Measurements from ENCODE around the gene DIP2B. TPM values are rescaled to one million over a fixed set of nuclear protein-coding genes. Genes with fewer than 3 reads are reported as not detected.

The DIP2B gene
- polyA plus RNA-seq, 4 donors: 20.5 to 24.6 (median 23.4) TPM

DNA sequence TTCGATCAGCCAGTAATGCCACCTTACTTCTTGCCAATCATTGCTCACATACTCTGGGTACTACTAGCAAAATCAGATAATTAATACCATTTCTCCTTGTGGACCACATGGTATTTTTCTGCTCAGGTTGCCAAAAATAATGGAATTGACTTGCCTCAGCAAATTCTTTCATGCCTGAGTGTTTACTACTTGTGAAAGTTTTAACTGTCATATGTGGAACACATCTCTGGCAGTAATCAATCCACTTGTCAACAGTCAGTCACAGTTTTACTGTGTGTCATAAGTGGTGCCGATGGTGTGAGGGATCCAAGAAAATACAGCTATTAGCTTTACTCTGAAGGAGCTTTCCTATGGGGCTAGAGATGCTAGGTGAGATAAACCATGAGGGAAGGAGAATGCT is 203.8 kb downstream of the DIP2B start:
- no peak for DNase-seq (ENCODE audit: low read depth in 4 of 4, low spot score in 2 of 4)

DNA sequence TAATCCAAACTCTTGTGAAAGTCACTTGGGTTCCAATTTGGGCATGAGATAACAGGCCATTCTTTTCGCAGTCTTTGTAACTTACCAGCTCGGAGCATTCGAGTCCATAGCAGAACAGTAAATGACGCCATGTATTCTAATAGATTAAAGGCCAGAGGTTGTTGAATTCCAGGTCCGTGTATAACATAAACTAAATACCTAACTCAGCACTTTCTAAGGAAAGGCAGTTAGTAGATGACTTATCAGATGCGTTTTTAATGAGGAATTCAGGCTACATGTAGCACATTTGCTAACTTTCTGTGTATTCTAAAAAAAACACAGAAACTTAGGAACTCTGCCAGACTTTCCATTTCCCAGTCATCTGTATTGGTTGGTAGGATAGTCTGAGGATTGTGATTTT is 206.3 kb downstream of the DIP2B start:
- no peak for DNase-seq (ENCODE audit: low read depth in 4 of 4, low spot score in 2 of 4)

DNA sequence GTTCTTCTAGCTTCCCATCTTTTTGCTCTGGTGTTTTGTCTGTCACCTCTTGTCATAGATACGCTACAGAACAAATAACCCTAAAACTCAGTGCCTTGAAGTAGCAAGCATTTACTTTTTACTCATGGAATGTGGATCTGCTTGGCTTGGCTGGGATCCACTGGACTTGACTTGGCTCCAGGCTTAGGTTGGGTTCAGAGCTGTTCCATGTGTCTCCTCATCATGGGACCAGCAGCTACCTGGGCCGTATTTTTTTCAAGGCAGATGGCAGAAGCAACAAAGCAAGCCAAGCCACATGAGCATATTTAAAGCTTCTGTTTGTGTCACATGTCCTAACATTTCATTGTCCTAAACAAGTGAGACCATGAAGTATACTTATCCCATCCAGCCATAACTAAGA is 210.4 kb downstream of the DIP2B start:
- DNase-seq (ENCODE audit: low read depth in 4 of 4, low spot score in 2 of 4): no peak

DNA sequence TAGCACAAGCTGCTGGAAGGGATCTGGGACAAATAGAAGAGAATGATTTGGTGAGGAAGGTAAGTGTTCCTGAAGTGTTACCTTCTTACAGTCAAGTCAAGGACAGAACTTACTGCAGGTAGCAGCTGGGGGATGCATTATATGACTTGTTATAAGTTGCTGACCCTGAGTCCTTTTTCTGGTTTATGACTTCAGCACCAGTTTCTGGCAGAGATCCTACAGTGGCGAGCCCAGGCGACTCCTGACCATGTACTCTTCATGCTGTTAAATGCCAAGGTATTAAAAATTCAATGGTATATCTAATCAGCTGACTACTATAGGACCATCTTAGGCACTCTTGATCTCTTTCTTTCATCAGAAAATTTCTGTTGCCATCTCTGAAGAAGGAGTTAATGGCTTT is 214.0 kb downstream of the DIP2B start:
- DNase-seq (ENCODE audit: low read depth in 4 of 4, low spot score in 2 of 4): no peak

DNA sequence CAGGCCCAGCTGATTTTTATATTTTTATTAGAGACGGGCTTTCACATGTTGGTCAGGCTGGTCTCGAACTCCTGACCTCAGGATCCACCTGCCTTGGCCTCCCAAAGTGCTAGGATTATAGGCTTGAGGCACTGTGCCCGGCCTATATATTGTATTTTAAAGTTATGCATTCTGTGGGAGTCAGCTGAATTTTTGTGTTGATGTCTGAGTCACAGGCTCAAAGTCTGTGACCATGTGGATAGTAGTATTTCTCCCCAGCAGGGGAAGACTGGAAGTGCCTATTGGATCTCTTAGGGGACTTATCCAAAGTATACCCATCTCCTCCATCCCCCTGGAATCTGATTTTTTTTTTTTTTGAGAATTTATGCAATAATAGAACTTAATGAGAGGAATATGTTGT is 215.3 kb downstream of the DIP2B start:
- DNase-seq (ENCODE audit: low read depth in 4 of 4, low spot score in 2 of 4): no peak

DNA sequence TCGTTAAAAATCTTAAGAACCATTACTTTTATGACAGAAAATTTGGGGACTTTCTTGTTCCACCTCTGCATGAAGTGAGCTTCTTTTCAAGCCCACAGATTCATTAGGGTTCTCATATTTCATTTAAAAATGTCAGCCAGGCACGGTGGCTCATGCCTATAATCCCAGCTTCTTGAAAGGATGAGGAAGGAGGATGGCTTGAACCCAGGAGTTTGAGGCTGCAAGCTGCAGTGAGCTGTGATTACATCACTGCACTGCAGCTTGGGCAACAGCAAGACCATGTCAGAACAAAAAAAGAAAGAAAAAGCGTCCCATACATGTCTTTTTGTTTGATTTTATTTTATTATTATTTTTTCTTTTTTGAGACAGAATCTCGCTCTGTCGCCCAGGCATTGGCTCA is 215.7 kb downstream of the DIP2B start:
- DNase-seq (ENCODE audit: low read depth in 4 of 4, low spot score in 2 of 4): no peak

DNA sequence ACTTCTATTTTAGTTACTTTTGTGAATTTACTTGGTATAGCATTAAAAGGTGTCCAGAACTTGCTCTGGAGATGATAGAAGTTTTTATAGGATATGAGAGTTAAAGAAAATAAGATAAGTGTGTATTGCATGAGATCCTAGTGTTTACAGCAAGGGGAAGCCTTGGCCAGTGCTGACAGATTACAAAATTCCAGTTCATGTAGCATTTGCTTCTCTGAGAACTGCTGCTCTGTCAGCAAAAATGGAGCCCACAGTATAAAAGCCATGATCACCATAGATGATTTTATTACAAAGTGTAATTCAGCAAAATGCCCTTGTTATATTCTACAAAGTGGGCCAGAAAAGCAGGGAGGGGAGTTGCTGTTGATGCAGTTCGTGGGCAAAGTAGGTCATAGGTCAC is 219.1 kb downstream of the DIP2B start:
- DNase-seq (ENCODE audit: low read depth in 4 of 4, low spot score in 2 of 4): no peak

DNA sequence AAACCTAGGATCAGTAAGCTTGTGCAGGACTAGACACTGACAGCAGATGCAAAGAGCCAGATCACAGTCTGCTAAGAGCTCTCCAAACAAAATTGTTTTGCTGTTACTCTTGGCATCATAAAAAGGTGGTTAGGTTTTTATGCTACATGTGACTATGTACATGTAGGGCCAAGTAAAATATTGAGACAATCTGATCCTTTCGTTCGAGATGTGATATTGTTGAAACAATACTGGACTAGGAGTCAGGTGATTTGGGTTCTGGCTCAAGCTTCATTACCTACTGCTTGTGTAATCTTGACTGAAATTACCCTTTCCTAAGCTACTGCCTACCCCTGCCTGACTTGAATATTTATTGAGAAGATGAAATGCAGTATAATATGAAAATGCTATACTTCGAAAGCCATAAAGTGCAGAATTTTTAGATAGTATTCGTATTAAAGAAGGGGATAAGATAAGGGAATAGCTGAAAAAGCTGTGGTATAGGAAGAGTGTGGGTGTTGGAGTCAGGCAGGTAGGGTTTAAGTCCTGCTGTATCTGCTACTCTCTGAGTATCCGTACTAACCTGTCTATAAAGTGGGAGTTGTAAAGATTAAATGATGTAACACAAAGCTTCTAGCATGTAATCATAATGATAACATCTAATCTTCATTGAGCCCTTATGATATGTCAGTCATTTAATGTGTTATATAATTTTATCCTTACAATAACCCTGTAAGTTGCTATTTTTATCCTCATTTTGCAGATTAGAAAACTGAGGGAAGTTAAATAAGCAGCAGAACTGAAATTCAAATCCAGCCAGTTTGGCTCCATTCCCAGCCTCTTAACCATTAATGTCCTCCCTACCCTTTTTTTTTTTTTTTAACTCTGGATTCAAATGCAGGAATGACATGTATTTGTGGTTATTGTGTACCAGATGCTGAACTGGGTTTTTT is 220.5 kb downstream of the DIP2B start:
- DNase-seq (ENCODE audit: low read depth in 4 of 4, low spot score in 2 of 4): no peak

DNA sequence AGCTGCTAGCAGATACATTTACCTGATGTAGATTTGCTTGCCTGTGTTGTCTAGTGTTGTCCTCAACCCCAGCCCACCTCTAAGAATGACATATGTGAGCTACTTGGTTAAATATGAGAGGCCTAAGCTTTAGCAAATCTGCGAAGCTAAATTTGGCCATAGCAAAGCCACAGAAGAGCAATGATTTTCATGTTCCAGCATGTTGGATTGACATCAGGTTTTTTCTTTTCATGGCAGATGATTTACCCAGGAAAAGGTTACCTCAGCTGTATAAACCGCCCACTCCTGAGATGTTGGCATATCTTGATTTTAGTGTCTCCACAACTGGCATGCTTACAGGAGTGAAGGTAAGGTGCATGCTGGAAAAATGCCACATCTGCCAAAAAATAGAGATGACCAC is 222.7 kb downstream of the DIP2B start:
- DNase-seq (ENCODE audit: low read depth in 4 of 4, low spot score in 2 of 4): no peak

DNA sequence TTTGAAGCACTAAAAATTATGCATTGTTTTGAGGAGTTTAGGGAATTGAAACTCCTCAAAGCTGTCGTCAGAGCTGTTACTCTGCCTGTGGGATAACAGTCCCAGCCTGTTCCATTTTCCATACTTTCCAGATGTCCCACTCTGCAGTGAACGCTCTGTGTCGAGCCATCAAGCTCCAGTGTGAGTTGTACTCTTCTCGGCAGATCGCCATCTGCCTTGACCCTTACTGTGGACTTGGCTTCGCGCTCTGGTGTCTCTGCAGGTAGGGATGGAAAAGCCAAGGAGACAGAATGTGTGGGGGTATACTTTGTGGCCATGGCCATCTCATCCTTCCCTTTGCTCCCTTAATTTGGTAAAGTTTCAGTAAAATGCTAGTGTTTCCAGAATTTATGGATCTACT is 223.6 kb downstream of the DIP2B start:
- no peak for DNase-seq (ENCODE audit: low read depth in 4 of 4, low spot score in 2 of 4)

DNA sequence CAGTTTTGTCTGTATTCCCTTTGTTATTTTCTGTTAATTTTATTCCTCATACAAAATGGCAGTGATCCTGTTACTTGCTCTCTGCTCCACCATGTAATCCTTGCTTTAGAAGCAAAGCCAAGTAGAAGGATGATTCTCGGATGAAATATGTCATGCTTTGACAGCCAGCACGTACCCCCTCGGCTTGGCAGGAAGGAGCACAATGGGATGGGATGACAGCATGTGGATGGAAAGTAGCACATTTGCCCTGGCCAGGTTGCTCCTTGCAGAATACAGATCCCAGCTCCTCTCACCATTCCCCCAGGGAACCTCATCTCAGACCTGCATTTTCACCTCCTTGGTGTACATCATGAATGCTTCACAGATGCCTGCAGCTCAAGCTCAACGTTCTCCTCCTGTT is 224.1 kb downstream of the DIP2B start:
- DNase-seq (ENCODE audit: low read depth in 4 of 4, low spot score in 2 of 4): no peak

DNA sequence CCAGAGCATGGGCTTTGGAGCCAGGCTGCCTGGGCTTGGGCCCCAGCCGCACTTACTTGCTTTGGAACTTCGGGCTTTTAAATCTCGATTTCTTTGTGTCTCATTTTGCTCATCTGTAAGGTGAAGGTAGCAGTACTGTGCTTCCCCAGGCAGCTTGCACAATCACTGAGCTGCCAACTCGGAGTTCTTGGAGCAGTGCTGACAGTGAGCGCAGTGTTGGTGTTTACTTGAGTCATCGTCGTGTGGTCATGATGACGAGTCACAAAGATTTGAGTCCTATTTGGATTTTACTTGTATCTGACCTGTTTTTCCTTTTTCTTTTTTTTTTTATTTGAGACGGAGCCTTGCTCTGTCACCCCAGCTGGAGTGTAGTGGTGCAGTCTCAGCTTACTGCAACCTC is 227.8 kb downstream of the DIP2B start:
- no peak for DNase-seq (ENCODE audit: low read depth in 4 of 4, low spot score in 2 of 4)

DNA sequence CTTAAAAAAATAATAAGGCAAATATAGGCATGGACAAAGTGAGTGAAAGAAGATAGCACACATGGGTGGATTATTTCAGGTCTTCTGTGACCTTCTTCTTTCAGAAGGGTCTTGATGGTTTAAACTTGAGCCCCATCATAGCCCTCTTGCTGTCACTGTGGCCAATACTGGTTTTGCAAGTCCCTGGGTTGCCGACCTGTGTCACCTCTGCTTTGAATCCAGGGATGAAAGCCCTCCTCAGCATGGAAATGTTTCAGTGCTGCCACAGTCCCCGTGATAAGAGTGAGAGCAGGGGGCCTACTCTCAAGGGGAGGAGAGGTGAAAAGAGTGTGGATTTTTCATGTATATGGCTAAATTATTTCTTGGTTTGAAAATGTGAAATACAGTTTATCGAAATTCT is 228.9 kb downstream of the DIP2B start:
- no peak for DNase-seq (ENCODE audit: low read depth in 4 of 4, low spot score in 2 of 4)

DNA sequence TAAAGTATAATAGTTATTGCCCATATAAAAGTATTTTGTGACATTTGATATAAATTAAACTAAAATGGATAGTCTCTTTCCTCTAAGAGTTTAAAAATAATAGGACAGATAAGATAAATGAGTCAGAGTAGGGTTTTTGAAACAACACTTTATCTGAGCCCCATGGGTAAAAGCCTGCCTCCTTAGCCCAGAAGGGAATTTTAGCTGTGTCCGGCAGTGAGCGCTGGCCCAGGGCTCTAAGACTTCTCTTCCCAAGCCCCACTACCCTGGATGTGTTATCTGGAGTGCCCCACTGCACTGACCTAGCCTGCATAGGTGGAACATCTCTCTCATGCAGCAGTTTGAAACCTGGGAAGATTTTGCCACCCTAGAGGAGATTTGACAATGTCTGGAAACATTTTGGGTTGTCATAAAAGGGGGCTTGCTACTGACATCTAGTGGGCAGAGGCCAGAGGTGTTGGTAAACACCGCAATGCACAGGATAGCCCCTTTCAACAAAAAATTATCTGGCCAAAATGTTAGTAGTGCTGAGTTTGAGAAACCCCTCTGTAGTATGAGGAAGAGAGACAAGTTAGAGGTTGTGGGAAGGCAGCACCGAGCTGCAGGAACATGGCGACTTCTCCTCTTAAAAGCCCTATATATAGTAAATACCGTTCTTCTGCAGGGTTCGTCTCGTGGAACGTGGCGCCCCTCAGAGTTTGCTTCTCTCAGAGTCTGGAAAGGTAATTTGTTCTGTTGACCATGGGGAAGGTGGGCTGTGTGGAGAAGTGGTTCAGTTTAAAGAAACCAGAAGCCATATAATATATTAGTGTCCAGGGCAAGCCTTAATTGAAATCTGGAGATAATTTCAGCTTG is 229.9 kb downstream of the DIP2B start:
- DNase-seq (ENCODE audit: low read depth in 4 of 4, low spot score in 2 of 4): peak in 3 of 4 donors; percentile 4 to 36 (median 6)

DNA sequence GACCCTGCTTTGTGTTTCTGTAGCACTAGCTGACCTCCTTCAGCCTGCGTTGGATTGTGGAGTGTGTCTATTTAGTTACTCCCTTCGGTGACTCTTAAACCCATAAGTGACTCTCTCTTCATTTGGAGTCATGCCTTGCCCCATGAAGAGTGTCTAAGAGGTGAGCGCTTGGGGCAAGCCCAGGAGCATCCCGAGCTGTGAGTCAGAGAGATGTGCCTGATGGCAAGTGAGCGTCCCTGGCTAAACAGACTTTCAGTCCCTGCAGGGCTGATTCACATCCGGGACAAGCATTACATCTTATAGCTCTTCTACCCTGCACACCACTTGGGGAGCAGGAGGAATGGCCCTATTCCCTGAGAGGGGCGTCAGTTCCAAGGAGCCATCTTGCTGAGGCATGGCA is 234.8 kb downstream of the DIP2B start:
- DNase-seq (ENCODE audit: low read depth in 4 of 4, low spot score in 2 of 4): no peak

DNA sequence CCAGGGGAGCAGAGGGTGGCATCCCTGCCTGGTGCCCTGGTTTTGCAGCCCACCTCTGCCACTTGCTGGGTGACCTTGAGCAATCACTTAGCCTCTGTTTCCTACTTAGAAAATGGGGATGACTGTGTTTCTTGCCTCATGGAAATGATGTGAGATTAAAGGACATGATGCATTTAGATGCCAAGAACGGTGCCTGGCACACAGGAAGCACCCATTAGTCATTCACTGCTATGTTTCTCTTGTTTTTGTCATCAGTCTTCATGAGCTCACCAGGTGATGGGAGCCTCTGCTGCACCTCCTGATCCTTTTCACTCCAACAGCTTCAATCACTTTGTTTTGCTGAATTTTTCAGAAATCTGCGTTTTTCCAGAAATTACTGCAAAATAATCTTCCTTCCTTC is 235.5 kb downstream of the DIP2B start:
- DNase-seq (ENCODE audit: low read depth in 4 of 4, low spot score in 2 of 4): no peak

DNA sequence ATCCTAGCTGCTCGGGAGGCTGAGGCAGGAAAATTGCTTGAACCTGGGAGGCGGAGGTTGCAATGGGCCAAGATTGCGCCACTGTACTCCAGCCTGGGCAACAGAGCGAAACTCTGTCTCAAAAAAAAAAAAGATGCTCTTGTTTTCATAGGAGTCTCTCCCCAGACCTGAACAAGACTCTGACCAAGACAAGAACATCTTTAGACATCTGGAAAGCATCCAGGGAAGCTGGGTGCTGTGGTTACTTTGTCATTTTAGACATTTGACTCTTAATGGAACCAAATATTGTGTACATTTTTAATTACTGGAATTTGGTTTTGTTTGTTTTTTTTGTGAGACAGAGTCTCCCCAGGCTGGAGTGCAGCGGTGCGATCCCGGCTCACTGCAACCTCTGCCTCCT is 238.0 kb downstream of the DIP2B start:
- DNase-seq (ENCODE audit: low read depth in 4 of 4, low spot score in 2 of 4): no peak

DNA sequence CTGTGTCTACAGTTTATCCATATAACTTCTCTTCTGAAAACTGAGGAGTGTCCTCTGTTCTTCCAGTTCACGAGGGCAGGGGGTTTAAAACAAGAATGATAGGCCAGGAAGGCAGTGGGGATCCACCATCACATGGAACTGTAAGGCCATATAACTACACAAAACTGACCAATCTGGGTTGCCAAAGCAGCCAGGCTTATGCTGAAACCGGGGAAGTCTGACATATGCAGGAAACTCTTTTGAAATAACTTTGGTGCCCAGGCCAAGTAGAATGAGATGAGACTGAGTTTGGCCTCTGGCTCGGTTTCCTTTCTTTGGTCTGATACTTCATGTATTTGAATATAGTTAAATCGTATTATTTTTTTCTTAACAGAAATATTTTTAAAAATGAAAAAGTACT is 241.1 kb downstream of the DIP2B start:
- no peak for DNase-seq (ENCODE audit: low read depth in 4 of 4, low spot score in 2 of 4)

DNA sequence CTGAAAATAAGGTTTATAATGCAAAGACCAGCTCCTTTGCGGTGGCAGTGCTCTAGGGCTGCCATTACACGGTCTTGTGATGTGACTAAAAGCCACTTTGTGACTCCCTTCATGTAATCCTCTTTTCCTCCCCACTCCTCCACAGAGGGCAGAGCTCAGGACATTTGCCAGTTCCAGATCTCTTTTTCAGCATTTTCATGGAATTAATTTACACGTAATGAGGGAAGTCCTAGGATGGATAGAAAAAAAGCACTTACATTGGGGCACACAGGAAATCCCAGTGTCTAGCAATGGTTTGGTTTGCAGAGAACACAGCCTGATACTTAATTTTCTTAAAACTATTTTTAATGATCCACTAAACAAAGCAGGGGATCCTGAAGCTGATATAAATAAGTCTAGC is 241.6 kb downstream of the DIP2B start:
- DNase-seq (ENCODE audit: low read depth in 4 of 4, low spot score in 2 of 4): no peak

DNA sequence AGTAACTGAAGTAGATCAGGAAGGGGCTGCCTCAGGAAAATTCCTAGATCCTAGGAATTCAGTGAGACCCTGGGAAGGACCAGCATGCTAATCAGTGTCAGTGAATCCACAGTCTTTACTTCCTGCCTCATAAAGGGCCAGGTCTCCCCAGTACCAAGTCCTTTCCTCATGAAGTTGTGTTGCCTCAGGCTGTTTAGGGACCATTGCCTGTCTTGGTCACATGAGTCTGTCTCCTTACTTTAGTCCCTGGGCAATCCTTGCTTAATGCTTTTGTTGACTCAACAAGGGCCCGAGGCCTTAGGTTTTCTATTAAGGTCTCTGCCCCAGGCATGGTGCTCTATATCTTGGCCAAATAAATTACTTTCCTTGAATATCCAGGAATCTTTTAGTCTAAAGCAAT is 243.0 kb downstream of the DIP2B start:
- no peak for DNase-seq (ENCODE audit: low read depth in 4 of 4, low spot score in 2 of 4)

DNA sequence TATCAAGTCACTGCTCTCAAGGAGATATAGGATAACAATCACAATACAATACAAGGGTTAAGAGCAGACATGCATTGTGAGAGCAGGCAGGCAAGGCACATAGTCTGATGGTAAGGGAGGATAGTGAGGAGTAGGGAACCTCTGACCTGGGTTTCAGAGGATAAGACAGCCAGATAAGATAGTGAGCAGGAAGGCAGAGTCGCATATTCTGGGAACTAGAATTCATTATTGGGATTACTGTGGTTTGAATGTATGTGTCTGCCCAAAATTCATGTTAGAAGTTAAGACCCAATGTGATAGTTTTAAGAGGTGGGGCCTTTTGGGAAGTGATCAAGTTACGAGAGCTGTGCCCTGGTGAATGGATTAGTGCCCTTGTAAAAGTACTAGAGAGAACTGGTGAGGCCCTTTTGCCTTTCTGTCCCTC is 244.7 kb downstream of the DIP2B start:
- no peak for DNase-seq (ENCODE audit: low read depth in 4 of 4, low spot score in 2 of 4)

DNA sequence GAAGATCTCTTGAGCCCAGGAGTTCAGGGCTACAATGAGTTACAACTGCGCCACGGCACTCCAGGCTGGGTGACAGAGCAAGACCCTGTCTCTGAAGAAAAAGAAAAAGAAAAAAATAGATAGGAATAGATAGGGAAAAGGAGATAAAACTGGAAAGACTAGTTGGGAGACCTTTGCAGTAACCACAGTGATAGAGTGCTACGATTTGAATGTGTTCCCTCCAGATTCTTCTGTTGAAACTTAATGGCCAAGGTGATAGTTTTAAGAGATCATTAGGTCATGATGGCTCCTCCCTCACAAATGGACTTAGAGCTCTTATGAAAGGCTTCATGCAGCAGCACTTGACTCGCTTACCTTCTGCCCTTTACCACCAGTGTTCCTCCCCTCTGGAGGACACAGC is 245.6 kb downstream of the DIP2B start:
- no peak for DNase-seq (ENCODE audit: low read depth in 4 of 4, low spot score in 2 of 4)

Data from left renal cortex interstitium (tissue), 4 donors.